Activated CD4-positive, alpha-beta T cell treated with anti-CD3 and anti-CD28 coated beads for 36 hours (primary cell): ENCODE data around the gene RUBCNL. TPM values are rescaled to one million over a fixed set of nuclear protein-coding genes. Genes with fewer than 3 reads are reported as not detected.

Experiments used
- total RNA-seq, 2 experiments: library from RNA; stranded (reverse); gene quantifications; one replicate each; pipeline ENCODE4 v1.2.3, GENCODE V29; 2021

Gene RUBCNL
- total RNA-seq, 2 experiments from 2014 or later: 1.0 to 1.1 TPM

Other genes with a start within 250 kb of the RUBCNL start
- 1,000 to 10,000 TPM; 1,060 to 1,089 TPM for gene LCP1, start 205.1 kb downstream of the RUBCNL start, total RNA-seq
- under 1 TPM; 0.50 to 0.67 TPM for gene LRRC63, start 175.3 kb downstream of the RUBCNL start, total RNA-seq
- gene LRCH1, start 165.9 kb upstream of the RUBCNL start, total RNA-seq: 10 to 100 TPM; 14.8 to 16.4 TPM